ENCODE measurements around the gene DNER.

DNA sequence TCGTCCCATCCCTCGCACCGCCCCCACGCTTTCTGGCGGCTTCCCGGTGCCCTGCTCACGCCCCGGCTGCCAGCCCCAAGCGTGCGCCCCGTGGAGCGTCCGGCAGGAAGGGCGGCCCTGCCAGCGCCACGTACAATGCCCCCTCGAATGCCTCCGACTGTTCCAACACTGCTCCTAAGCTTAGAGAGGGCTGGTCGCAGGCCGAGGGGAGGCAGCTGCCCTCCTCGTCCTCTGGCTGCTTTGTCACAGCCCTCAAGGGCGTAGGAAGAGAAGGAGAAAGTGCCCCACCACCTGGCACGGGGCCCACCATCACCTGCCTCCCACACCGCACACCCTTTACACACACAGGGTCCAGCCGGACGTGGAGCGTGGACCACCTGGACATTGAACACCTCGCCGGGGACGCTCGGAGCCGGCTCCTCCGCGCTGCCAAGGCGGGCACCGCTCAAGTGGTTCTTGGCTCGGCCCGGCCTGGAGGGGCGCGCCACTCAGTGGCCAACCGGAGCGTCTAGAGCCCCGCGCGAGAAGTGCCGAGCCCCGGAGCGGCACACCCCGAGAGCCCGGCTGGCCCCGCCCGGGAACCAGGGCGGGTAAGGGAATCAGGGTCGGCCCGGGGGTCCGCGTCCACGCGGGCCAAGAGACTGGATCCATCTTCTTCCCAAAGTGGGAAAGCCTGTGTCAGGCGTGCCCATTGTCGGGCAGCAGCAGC is 830 bp downstream of the DNER start:
- TF ChIP-seq EZH2 (IDR thresholded peaks at IDR 0.05; ENCODE audit: insufficient read depth, poor library complexity, severe bottlenecking), result peak; percentile 53
- no peak for TF ChIP-seq EZH2phosphoT487 (IDR thresholded peaks at IDR 0.05; ENCODE audit: insufficient read depth, low read depth)

Data from GM23248 (cell line).